HG02588 (cell line): ENCODE measurements around the gene RAMP1.
"Not testable (repeated sequence)": the region's sequence is repeated elsewhere in the genome, so short reads cannot be mapped to it uniquely, and the experiment has no call there.

ENCODE experiments used
- ATAC-seq: cut with Tn5 transposase; IDR thresholded peaks from one replicate; pipeline ENCODE4 v1.9.1; 2021; ENCODE audit warnings: mild to moderate bottlenecking, moderate library complexity; ENCODE audit not compliant: unreplicated experiment

The RAMP1 gene

DNA sequence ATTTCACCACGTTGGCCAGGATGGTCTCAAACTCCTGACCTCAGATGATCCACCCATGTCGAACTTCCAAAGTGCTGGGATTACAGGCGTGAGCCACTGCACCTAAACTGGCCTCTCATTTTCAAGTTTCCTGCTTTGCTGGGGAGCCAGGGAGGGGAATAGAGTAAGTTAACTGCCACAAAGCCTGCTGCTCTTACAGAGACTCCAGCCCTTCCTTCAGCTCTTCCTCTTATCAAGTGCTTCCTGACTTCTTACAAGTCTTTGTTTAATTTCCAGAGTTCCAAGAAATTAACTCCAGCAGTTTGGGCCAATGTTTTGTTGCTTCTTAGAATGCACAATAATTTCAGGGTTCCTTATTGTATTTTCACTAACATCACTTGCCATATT lies 83.1 kb downstream of the RAMP1 start:
- no peak for ATAC-seq

DNA sequence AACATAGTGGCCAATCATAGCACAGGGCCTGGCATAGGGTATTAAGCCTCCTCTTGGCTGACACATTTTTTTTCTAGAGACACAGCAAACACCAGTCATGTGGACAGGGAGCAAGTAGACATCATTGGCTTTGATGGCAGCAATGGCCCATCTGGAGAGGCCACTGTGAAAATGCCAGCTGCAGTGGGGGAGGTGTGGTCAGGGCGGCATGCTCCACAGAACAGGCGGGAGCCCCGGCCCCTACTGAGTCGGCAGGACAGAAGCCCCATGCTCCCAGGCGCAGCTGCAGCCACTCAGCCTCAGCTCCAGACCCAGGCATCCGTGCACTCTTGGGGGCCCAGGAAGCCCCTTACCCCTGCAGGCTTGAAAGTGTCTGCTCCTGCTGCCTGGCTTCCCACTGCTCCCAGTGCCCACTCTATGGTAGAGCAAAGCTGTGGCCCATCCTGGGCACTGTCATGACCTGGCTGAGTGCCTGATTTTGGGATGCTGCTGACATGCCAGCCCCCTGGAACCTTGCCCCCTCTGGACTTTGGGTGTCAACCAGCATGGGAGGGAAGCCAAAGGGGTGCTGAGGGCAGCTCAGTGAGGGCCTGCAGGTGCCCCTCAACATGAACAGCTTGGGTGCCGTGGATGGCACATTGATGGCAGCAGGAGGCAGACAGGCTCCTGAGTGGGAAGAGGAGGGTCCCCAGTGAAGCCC lies 84.1 kb downstream of the RAMP1 start:
- no peak for ATAC-seq

DNA sequence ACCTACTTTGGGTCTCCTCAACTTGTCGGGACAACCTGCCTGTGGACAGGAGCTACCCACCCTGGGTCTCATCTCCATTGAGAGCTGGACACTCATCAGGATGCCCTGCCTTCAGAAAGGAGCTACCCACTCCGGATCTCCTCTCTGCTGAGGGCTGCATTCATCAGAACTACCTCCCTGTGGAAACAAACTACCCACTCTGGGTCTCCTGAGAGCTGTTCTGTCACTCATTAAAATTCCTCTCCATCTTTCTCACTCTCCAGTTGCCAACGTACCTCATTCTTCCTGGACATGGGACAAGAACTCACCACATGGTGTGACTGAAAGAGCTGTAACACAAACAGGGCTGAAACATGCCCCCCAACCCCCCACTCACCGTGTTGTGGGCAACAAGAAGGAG lies 84.9 kb downstream of the RAMP1 start:
- no peak for ATAC-seq

DNA sequence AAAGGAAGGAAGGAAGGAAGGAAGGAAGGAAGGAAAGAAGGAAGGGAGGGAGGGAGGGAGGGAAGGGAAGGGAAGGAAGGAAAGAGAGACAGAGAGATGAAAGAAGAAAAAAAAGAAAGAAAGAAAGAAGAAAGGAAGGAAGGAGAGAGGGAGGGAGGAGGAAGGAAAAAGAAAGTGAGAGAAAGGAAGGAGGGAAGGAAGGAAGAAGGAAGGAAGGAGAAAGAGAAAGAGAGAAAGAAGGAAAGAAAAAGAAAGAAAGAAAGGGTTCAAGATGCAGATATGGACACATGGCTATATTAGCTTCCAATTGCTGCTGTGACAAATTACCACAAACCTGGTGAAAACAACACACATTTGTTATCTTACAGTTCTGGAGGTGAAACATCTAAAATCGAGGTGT lies 87.0 kb downstream of the RAMP1 start:
- no peak for ATAC-seq

DNA sequence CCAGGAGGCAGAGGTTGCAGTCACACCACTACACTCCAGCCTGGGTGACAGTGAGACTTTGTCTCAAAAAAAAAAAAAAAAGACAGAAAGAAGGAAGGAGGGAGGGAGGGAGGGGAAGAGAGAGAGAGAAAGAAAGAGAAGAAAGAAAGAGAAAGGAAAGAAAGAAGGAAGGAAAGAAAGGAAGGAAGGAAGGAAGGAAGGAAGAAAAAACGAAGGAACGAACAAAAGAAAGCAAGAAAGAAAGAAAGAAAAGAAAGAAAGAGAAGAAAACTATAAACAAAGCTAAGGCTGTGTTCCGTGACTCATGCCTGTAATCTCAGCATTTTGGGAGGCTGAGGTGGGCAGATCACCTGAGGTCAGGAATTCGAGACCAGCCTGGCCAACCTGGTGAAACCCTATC lies 91.9 kb downstream of the RAMP1 start:
- ATAC-seq = not testable (repeated sequence)

DNA sequence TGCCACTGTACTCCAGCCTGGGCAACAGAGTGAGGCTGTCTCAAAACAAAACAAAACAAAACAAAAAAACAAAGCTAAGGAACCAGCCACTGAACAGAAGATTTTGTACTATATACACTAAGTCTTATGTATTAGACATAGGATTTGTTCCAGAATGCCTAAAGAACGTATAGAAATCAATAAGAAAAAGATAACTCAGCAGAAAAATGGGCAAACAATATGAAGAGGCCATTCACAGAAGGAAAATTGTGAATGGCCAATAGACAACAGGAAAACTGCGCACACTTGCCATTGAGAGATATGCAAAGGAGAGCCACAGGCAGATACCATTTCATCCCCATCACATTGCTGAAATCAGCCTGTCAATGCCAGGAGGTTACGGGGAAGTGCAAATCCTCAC lies 92.5 kb downstream of the RAMP1 start:
- ATAC-seq = no peak

DNA sequence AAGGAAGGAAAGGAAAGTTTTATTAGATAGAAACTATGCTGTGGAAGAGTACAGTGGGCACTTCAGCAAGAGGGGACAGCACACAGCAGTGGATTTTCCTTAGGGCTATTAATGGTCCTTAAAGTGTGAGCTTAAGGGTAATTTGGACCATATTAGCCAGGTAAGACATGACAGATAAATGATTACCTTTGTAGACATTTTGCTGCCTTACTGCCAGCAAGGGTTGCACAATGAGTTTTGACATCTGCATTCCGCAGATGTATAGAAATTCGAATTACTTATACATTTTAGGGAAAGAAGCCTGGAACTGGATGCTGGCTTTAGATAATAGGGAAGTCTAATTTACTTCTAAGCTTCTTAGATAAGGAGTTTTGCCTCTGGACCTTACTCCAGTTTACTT lies 93.4 kb downstream of the RAMP1 start:
- ATAC-seq = no peak

DNA sequence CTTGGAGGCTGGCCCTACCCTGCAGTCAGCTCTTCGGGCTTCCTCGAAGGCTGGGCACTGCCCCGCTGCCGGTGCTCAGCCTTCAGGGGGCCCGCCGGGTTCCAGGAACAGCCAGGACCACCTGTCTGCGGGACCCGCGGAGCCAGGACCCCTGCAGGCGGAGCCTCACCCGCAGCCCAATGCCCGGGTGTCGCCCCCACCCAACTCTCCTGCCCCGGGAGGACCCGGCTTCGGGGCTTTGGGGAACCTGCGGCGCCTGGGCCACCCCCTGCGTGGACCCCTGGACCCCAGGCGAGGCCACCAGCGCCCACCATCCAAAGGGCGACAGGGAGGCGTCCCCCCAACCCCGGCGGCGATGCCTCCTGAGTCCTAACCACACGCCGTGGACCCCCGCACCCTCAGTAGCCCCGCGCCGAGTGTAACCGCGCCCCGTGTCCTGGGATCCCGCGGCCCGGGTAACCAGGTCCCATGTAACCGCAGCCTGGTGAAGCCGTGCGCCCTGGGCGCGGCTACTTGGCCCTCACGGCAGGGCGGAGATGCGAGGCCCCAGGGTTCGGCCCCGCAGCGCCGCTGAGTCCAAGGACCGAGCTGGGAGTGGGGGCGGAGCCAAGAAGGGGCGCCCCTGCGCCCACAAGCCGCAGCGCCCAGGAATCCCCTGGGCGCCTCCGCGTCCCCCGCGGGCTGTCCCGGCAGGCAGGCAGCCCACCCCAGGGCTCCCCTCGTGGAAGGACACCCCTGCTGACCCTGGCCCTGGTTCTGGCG lies 96.4 kb downstream of the RAMP1 start:
- no peak for ATAC-seq

DNA sequence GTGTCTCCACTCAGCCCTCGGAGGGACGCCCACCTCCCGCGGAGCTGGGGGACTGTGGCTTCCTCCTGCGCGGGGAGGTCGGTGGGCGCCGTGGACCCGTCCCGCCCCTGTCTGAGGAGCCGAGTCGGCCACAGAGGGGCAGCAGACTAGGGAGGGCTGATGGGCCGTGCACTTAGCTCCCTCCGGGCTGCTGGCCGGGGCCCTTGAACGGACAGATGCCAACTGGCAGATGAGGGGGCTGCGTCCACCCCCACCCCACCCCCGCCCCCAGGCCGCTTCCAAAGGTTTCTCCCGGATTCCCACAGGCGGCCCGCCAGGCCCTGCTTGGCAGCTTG lies 96.9 kb downstream of the RAMP1 start:
- no peak for ATAC-seq

DNA sequence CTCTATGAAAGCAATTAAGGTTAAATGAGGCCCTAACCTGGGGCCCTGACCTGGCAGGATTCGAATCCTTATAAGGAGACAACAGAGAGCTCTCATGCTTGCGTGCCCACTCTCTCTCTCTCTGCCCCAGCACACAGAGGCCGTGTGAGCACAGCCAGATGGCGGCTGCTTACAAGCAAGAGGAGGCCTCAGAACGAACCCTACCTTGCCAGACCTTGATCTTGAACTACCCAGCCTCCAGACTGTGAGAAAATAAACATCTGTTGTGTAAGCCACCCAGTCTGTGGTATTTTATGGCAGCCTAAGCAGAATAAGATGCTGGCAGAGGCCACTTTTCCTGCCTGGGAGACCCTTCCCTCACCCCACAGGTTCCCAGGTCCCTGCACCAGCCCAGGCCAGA lies 102.2 kb downstream of the RAMP1 start:
- ATAC-seq = no peak
